ENCODE measurements around the gene ZNHIT6.

Gene ZNHIT6, protein sequence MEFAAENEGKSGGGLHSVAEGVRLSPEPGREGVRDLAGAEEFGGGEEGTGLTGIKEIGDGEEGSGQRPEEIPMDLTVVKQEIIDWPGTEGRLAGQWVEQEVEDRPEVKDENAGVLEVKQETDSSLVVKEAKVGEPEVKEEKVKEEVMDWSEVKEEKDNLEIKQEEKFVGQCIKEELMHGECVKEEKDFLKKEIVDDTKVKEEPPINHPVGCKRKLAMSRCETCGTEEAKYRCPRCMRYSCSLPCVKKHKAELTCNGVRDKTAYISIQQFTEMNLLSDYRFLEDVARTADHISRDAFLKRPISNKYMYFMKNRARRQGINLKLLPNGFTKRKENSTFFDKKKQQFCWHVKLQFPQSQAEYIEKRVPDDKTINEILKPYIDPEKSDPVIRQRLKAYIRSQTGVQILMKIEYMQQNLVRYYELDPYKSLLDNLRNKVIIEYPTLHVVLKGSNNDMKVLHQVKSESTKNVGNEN

DNA sequence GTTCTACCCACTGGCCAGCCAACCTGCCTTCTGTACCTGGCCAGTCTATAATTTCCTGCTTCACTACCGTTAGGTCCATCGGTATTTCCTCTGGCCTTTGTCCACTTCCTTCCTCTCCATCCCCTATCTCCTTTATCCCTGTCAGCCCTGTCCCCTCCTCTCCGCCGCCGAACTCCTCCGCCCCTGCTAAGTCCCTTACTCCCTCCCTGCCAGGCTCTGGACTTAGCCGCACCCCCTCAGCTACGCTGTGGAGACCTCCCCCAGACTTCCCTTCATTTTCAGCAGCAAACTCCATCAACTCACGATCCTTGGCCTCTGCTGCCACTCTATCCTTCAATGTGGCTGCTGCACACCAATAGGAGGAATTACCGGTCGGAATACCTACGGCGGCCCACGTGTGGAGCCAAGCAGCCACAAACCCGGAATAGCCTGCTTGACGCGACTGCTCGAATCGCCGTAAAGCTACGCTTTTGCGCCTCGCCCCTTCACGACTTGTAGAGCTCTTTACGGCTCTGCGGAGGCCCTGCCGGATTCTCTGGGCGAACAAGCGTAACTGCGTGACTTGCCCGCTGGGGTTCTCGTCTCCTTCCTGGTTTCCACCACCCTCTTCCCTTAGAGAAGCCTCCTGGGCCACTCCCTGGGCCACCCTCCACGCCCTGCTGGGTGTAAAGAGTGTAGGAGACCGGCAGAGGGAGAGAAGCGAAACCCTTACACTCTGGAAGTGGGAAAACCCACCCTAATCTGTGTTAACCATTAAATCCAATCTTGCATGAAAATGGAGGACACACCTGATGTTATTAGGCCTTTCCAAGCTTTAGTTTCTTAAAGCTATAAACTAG, at the start of gene ZNHIT6:
Gene ZNHIT6, minus strand, starts transcription at position 444 of the 839 bp plus-strand sequence. Its CDS starts 149 bp downstream, at position 295.
- in situ Hi-C loops (cut with MboI; ENCODE audit: low pct_unique_long_range_greater_than_20kb, low sequenced_read_pairs, unreplicated experiment) = no loop called here
- peak; percentile 77 for DNase-seq (ENCODE audit: low spot score)
- TF ChIP-seq, protein P1, sequence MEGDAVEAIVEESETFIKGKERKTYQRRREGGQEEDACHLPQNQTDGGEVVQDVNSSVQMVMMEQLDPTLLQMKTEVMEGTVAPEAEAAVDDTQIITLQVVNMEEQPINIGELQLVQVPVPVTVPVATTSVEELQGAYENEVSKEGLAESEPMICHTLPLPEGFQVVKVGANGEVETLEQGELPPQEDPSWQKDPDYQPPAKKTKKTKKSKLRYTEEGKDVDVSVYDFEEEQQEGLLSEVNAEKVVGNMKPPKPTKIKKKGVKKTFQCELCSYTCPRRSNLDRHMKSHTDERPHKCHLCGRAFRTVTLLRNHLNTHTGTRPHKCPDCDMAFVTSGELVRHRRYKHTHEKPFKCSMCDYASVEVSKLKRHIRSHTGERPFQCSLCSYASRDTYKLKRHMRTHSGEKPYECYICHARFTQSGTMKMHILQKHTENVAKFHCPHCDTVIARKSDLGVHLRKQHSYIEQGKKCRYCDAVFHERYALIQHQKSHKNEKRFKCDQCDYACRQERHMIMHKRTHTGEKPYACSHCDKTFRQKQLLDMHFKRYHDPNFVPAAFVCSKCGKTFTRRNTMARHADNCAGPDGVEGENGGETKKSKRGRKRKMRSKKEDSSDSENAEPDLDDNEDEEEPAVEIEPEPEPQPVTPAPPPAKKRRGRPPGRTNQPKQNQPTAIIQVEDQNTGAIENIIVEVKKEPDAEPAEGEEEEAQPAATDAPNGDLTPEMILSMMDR (IDR thresholded peaks at IDR 0.05; ENCODE audit: extremely low read depth, insufficient read depth, missing control alignments) = peak; percentile 3

DNA sequence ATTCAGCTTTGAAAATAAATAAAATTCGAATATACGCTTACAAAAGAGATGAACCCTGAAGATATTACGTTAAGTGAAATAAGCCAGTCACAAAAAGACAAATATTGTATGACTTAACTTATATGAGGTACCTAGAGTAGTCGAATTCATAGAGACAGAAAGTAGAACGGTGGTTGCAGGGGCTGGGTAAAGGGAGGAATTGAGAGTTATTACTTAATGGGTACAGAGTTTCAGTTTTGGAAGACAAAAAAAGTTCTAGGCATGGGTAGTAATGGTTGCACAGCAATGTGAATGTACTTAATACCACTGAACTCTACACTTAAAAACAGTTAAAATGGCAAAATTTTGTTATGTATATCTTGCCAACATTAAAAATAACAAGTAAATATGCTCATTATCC, 48.6 kb upstream of the ZNHIT6 start:
- DNase-seq (ENCODE audit: low spot score) = no peak
- TF ChIP-seq, protein P1 (IDR thresholded peaks at IDR 0.05; ENCODE audit: extremely low read depth, insufficient read depth, missing control alignments) = no peak
- in situ Hi-C loops (cut with MboI; ENCODE audit: low pct_unique_long_range_greater_than_20kb, low sequenced_read_pairs, unreplicated experiment) = no loop called here

DNA sequence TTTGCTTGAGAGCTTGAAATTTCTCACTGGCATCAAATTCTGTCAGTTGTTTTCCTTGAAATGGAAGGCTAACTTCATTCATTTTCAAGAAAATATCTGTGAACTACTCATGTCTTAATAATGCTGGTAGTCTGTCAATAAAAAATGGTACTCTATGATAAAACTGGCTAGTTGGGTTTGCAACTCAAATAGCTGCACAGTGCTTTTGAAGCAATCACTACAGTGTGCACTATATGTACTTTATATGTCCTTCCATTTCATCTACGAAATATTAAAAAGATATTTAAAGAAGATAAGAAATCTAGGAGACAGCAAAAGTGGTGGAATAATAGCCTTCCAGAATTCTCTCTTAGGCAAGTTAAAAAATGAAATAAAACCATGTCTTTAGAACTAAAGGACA, 39.9 kb upstream of the ZNHIT6 start:
- TF ChIP-seq, protein P1 (IDR thresholded peaks at IDR 0.05; ENCODE audit: extremely low read depth, insufficient read depth, missing control alignments) = no peak
- DNase-seq (ENCODE audit: low spot score) = no peak
- in situ Hi-C loops (cut with MboI; ENCODE audit: low pct_unique_long_range_greater_than_20kb, low sequenced_read_pairs, unreplicated experiment) = no loop called here

DNA sequence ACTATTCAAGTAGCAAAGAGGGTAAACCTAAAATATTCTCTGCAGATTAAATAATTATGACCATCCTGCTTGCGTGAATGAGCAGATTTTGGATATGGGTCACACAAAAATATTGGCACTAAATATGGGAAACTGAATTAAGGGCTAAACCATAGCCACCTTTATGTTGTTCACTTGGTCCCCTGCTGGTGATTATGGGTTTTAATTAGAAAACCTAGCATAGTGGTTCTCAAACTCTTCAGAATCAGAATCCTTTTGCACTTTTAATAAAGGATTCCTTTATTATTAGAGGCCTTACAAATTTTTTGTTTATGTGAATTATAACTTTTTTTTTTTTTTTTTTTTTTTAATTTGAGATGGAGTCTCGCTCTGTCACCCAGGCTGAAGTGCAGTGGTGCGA, 38.5 kb upstream of the ZNHIT6 start:
- TF ChIP-seq, protein P1 (IDR thresholded peaks at IDR 0.05; ENCODE audit: extremely low read depth, insufficient read depth, missing control alignments) = no peak
- in situ Hi-C loops (cut with MboI; ENCODE audit: low pct_unique_long_range_greater_than_20kb, low sequenced_read_pairs, unreplicated experiment) = no loop called here
- no peak for DNase-seq (ENCODE audit: low spot score)

DNA sequence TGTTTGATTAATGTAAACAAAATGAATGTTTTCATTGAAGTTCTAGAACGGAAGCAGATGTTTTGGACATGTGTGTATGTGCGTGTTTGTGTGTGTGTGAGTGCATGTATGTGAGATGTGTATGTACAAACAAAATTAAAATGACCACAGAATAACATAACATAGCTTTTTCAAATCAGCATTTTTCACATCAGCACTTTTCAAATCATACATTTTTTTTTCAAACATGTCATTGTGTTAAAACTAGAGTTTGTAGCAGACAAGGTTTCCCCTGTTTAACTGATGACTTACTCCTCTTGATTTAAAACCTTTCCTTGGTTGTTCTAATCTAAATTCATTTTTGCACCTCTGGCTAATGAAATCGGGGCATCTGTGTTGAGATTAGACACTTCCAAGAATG, 35.6 kb upstream of the ZNHIT6 start:
- no peak for DNase-seq (ENCODE audit: low spot score)
- in situ Hi-C loops (cut with MboI; ENCODE audit: low pct_unique_long_range_greater_than_20kb, low sequenced_read_pairs, unreplicated experiment) = no loop called here
- TF ChIP-seq, protein P1 (IDR thresholded peaks at IDR 0.05; ENCODE audit: extremely low read depth, insufficient read depth, missing control alignments) = no peak

DNA sequence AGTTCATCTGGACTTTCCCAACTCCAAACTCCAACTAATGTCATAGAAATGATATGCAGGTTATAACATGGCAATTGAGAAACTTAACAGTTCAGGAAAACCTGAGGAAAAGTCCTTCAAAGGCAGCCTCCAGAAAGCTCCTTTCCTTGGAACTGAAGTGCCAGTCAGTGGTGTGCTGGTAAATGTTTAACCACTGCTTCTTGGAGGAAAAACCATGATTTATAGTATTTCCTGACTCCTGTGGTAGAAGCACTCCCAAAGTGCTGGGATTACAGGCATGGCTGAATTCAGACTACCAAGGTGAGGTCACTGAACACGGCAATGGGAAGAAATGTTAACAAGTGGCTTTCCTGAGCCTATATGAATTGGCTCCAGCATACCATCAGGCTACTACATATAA, 26.7 kb upstream of the ZNHIT6 start:
- in situ Hi-C loops (cut with MboI; ENCODE audit: low pct_unique_long_range_greater_than_20kb, low sequenced_read_pairs, unreplicated experiment) = no loop called here
- TF ChIP-seq, protein P1 (IDR thresholded peaks at IDR 0.05; ENCODE audit: extremely low read depth, insufficient read depth, missing control alignments) = no peak
- DNase-seq (ENCODE audit: low spot score) = no peak
